ENCODE data around the gene COL2A1.

- TF ChIP-seq, protein P1, sequence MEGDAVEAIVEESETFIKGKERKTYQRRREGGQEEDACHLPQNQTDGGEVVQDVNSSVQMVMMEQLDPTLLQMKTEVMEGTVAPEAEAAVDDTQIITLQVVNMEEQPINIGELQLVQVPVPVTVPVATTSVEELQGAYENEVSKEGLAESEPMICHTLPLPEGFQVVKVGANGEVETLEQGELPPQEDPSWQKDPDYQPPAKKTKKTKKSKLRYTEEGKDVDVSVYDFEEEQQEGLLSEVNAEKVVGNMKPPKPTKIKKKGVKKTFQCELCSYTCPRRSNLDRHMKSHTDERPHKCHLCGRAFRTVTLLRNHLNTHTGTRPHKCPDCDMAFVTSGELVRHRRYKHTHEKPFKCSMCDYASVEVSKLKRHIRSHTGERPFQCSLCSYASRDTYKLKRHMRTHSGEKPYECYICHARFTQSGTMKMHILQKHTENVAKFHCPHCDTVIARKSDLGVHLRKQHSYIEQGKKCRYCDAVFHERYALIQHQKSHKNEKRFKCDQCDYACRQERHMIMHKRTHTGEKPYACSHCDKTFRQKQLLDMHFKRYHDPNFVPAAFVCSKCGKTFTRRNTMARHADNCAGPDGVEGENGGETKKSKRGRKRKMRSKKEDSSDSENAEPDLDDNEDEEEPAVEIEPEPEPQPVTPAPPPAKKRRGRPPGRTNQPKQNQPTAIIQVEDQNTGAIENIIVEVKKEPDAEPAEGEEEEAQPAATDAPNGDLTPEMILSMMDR (IDR thresholded peaks at IDR 0.05), result no peak
- TF ChIP-seq POLR2A (IDR thresholded peaks at IDR 0.05), result no peak
Measured at GRCh38 chr12:48003226-48004052, 837 bp downstream of the COL2A1 start.
